ENCODE results near the gene DCP1A. TPM values are rescaled to one million over a fixed set of nuclear protein-coding genes. Genes with fewer than 3 reads are reported as not detected.
"Not testable (repeated sequence)": the region's sequence is repeated elsewhere in the genome, so short reads cannot be mapped to it uniquely, and the experiment has no call there.

Gene DCP1A
- total RNA-seq, 4 donors from 2014 or later, result 20.3 to 23.4 (median 22.5) TPM

DNA sequence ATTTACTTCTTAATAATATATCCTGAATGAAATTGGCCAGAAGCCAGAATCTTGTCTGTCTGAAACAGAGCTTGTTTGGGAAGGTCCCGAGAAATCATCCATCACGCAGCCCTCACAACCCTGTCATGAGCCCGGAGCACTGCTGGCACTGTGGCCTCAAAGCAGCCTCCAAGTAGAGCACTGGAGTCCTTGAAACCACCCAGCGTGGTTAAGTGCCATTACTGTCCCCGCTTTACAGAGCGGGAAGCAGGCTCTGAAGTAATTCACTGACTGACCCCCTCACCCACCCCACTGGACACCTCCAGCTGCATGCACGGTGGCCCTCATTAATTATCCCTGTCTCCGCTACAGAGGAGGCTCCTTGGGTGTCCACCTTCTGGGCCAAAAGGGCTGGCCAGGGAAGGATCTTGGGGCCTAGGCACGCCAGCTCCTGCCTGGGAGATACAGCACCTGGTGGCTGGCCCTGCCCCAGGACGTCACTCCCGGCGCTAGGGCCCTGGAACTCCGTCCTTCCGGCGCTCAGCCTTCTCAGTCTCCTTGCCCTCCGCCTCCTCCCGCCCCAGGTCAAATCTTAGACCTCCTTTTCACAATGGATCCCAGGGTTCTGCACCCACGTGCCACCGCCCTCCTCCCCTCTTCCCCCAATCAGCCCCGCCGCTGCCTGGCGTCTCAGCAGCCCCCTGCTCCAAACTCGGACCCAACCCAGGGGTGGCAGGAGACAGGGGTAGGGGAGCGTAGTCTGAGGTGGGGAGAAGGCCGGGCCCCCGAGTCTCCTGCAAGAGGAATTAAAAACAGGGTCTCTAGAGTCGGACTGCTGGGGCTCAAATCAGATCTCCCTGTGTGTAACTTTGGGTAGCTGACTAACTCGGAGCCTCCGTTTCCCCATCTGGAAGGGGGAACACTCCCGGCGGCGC is 92.6 kb downstream of the DCP1A start:
- Histone ChIP-seq H3K27me3 (no peaks in the 10 kb centered on the region), H3K27ac (peak overlapping the region; percentile 77 to 92 (median 82)), H3K36me3 (no peaks in the 10 kb centered on the region), H3K9me3 (no peaks in the 10 kb centered on the region), H3K4me1 (peaks cover 0 to 75% (median 49%) of the 10 kb centered on the region in 4 donors), H3K4me3 (peak overlapping the region; percentile 74 to 94 (median 82))
- TF ChIP-seq CTCF (IDR thresholded peaks at IDR 0.05) (no peak), POLR2A (IDR thresholded peaks at IDR 0.05) (no peak), EP300 (IDR thresholded peaks at IDR 0.05) (no peak)
- DNase-seq (ENCODE audit: low spot score in 2 of 2), result peak; percentile 57 to 58
- 0 to 1% methylated on average over 25 to 32 of the region's 32 CpGs for WGBS, 2 donors

GRCh38 chr3:53253707-53254508 is 93.4 kb downstream of the DCP1A start:
- Histone ChIP-seq H3K27ac (peak overlapping the region in 2 of 4 donors; percentile 83 to 92), H3K4me1 (peaks cover 0 to 75% (median 54%) of the 10 kb centered on the region in 4 donors), H3K36me3 (no peaks in the 10 kb centered on the region), H3K27me3 (no peaks in the 10 kb centered on the region), H3K4me3 (peak overlapping the region; percentile 74 to 94 (median 82)), H3K9me3 (no peaks in the 10 kb centered on the region)
- TF ChIP-seq POLR2A (IDR thresholded peaks at IDR 0.05) (no peak), EP300 (IDR thresholded peaks at IDR 0.05) (no peak), CTCF (IDR thresholded peaks at IDR 0.05) (no peak)
- WGBS, 2 donors, result 57 to 58% methylated on average over 7 of the region's 7 CpGs
- no peak for DNase-seq (ENCODE audit: low spot score in 2 of 2)

DNA sequence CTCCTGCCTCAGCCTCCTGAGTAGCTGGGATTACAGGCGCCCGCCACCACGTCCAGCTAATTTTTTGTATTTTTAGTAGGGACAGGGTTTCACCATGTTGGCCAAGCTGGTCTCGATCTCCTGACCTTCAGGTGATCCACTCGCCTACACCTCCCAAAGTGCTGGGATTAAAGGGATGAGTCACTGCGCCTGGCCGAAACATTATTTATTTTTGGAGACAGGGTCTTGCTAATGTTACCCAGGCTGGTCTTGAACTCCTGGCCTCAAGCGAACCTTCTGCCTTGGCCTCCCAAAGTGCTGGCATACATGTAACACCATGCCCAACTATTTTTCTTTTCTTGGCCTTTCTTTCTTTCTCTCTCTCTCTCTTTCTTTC is 94.4 kb downstream of the DCP1A start:
- WGBS, 2 donors, result 79 to 88% methylated on average over 8 of the region's 8 CpGs
- H3K4me3 ChIP-seq; DNase-seq (ENCODE audit: low spot score in 2 of 2); H3K27me3 ChIP-seq; H3K36me3 ChIP-seq; H3K9me3 ChIP-seq: not testable (repeated sequence)
- H3K4me1 ChIP-seq, result peaks cover 0 to 75% (median 54%) of the 10 kb centered on the region in 4 donors
- H3K27ac ChIP-seq, result peak overlapping the region in 2 of 4 donors; percentile 11 to 15

GRCh38 chr3:53252096-53252946 is 95.0 kb downstream of the DCP1A start:
- H3K4me3 ChIP-seq, result no peak overlapping the region
- no peak for DNase-seq (ENCODE audit: low spot score in 2 of 2)
- H3K27me3 ChIP-seq, result no peaks in the 10 kb centered on the region
- H3K9me3 ChIP-seq, result no peaks in the 10 kb centered on the region
- H3K27ac ChIP-seq, result peak overlapping the region in 3 of 4 donors; percentile 11 to 15 (median 14)
- WGBS, 2 donors, result 44 to 54% methylated on average over 10 of the region's 10 CpGs
- TF ChIP-seq EP300 (IDR thresholded peaks at IDR 0.05), result no peak
- TF ChIP-seq POLR2A (IDR thresholded peaks at IDR 0.05), result no peak
- no peak for TF ChIP-seq CTCF (IDR thresholded peaks at IDR 0.05)
- no peaks in the 10 kb centered on the region for H3K36me3 ChIP-seq
- H3K4me1 ChIP-seq, result peaks cover 0 to 76% (median 54%) of the 10 kb centered on the region in 4 donors

All from tibial nerve (tissue), 4 donors.